ENCODE results near the gene MYO7B.

MYO7B gene

DNA sequence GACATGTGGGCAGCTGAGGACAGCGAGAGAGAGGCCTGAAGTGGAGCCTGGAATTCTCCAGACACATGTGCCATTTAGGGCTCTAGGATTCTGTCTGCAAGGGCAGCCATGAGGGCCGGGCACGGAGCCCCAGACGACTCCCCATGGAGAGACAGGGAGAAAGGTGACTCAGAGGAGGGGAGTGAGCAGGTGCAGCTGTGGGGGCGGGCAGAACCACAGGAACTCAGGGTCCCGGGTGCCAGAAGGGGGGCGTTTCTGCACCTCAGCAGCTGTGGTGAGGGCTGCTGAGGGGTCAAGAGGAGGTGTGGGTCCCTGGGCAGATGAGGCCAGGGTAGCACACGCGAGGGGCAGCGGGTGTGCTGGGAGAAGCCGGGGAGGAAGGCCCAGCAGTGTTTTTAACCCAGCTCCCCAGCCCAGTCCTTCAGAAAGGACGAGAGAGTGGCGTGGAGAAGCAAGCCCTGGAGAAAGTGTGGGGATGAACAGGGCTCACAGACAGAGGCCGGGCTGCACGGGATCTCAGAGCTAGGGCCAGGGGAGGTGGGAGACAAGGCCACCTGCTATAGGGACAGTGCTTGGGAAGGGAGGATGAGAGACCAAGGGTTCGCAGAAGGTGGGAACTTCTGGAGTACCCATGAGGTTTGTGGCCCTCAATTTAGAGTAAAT lies 118.1 kb downstream of the MYO7B start:
- Histone ChIP-seq H3K36me3 (replicated peaks; ENCODE audit: low read depth, low read length) (no peaks in the 10 kb centered on the region), H3K79me2 (ENCODE audit: low read length) (no peaks in the 10 kb centered on the region), H3K27me3 (ENCODE audit: low read depth, low read length) (no peaks in the 10 kb centered on the region), H3K4me1 (ENCODE audit: low read length) (peaks cover 5% of the 10 kb centered on the region), H2AFZ (ENCODE audit: low read depth, low read length) (no peak overlapping the region), H3K9ac (ENCODE audit: low read length) (no peak overlapping the region), H4K20me1 (ENCODE audit: insufficient read depth, low read length) (no peaks in the 10 kb centered on the region), H3K27ac (ENCODE audit: low read length) (no peak overlapping the region), H3K4me3 (ENCODE audit: low read length) (no peak overlapping the region), H3K4me2 (ENCODE audit: low read length) (no peak overlapping the region), H3K9me3 (ENCODE audit: insufficient read depth, low read length) (no peaks in the 10 kb centered on the region)
- no peak for TF ChIP-seq EZH2phosphoT487 (IDR thresholded peaks at IDR 0.05; ENCODE audit: low read depth)
- TF ChIP-seq, protein P1, sequence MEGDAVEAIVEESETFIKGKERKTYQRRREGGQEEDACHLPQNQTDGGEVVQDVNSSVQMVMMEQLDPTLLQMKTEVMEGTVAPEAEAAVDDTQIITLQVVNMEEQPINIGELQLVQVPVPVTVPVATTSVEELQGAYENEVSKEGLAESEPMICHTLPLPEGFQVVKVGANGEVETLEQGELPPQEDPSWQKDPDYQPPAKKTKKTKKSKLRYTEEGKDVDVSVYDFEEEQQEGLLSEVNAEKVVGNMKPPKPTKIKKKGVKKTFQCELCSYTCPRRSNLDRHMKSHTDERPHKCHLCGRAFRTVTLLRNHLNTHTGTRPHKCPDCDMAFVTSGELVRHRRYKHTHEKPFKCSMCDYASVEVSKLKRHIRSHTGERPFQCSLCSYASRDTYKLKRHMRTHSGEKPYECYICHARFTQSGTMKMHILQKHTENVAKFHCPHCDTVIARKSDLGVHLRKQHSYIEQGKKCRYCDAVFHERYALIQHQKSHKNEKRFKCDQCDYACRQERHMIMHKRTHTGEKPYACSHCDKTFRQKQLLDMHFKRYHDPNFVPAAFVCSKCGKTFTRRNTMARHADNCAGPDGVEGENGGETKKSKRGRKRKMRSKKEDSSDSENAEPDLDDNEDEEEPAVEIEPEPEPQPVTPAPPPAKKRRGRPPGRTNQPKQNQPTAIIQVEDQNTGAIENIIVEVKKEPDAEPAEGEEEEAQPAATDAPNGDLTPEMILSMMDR (IDR thresholded peaks at IDR 0.05; ENCODE audit: low read depth, low read length), result no peak

DNA sequence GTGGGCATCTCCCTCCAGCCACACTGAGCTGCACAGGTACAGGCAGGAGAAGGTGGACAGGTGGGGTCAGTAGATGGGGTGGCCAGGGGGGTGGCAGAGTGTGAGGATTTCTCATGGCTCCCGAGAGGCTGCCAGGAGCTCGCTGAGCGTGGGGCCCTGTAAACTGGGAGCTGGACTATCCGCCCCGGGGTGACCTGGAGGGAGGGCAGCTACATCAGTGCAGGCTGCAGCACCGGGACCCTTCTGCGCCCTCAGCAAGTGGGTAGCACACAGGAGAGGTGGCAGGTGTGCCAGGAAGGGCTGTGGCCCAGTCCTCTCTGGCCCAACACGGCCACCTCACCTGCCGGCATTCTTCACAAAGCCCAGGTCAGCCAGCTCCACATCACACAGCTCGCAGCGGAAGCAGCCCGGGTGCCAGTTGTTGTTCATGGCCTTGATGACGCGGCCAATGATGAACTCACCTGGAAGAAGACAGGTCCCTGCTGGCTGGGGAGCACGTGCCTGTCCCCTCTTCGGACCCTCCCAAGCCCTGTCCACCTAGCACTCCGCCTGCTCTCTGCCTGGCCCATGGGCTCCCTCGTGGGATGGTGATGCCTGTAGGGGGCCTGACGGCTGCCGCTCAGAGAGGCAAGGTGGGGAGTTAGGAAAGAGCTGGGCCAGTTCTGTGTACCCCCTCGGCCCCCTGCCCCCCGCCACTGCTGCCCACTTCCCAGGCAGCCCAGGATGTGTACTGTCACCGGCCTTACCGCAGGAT lies 118.8 kb downstream of the MYO7B start:
- Histone ChIP-seq H3K9me3 (ENCODE audit: insufficient read depth, low read length) (no peaks in the 10 kb centered on the region), H3K9ac (ENCODE audit: low read length) (no peak overlapping the region), H3K36me3 (replicated peaks; ENCODE audit: low read depth, low read length) (no peaks in the 10 kb centered on the region), H3K4me1 (ENCODE audit: low read length) (peaks cover 5% of the 10 kb centered on the region), H3K27me3 (ENCODE audit: low read depth, low read length) (no peaks in the 10 kb centered on the region), H2AFZ (ENCODE audit: low read depth, low read length) (no peak overlapping the region), H3K27ac (ENCODE audit: low read length) (no peak overlapping the region), H3K79me2 (ENCODE audit: low read length) (no peaks in the 10 kb centered on the region), H4K20me1 (ENCODE audit: insufficient read depth, low read length) (no peaks in the 10 kb centered on the region), H3K4me2 (ENCODE audit: low read length) (no peak overlapping the region), H3K4me3 (ENCODE audit: low read length) (no peak overlapping the region)
- TF ChIP-seq, protein P1 (IDR thresholded peaks at IDR 0.05; ENCODE audit: low read depth, low read length), result no peak
- no peak for TF ChIP-seq EZH2phosphoT487 (IDR thresholded peaks at IDR 0.05; ENCODE audit: low read depth)

DNA sequence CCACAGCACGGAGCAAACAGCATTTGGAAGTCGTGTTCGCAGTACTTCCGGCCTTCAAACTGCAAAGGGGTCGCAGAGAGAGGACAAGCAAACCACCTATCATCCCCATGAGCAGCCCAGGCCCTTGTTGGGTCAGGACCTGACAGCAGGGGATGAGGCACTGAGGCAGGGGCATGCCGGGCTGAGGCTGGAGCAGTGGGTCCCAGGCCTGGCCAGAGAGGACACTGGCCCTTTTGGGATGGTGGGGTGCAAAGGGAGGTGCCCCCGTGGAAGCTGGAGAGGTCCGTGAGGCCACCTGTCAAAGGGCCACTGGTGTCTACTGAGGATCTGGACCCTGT lies 119.3 kb downstream of the MYO7B start:
- Histone ChIP-seq H3K4me3 (ENCODE audit: low read length) (no peak overlapping the region), H3K27me3 (ENCODE audit: low read depth, low read length) (no peaks in the 10 kb centered on the region), H3K79me2 (ENCODE audit: low read length) (no peaks in the 10 kb centered on the region), H4K20me1 (ENCODE audit: insufficient read depth, low read length) (no peaks in the 10 kb centered on the region), H2AFZ (ENCODE audit: low read depth, low read length) (no peak overlapping the region), H3K4me2 (ENCODE audit: low read length) (no peak overlapping the region), H3K27ac (ENCODE audit: low read length) (no peak overlapping the region), H3K4me1 (ENCODE audit: low read length) (peaks cover 6% of the 10 kb centered on the region), H3K36me3 (replicated peaks; ENCODE audit: low read depth, low read length) (no peaks in the 10 kb centered on the region), H3K9me3 (ENCODE audit: insufficient read depth, low read length) (no peaks in the 10 kb centered on the region), H3K9ac (ENCODE audit: low read length) (no peak overlapping the region)
- TF ChIP-seq, protein P1 (IDR thresholded peaks at IDR 0.05; ENCODE audit: low read depth, low read length), result no peak
- no peak for TF ChIP-seq EZH2phosphoT487 (IDR thresholded peaks at IDR 0.05; ENCODE audit: low read depth)

DNA sequence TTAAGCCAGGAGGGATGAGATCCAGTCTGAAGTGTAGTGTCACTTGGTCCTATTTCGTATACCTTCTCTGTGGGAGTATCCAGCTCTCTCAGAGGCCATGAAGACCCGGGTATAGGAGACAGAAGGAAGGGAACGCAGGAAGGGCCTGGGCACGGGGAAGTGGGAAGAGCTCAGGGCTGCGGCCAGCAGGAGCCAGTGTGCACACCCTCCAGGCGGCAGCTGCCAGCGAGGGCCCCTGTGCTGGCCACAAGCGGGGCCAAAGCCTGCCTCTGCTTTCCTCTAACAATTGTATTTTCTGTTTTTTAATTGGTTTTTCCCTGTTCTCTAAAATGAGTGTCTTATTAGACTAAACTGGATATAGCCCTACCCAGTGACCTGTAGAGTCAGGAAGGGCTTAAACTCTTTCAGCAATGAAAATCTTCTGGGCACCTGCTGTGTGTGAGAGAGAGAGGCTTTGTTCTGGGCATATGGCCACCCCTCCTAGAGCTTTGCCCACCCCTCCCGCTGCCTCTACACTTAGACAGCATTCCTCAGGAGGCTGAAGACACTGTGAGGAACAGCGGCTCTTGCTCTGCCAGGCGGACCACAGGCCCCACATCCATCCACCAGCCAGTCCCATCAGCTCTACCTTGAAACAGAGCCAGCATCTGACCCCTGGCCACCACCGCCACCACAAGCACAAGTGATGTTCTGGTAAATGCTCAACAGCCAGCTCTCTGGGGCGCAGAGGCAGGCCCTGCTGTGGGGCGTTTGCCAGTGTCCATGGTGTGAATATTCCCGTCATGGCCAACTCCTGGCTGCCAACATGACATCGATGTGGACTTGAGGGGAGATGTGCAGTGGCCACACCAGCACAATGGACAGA lies 120.0 kb downstream of the MYO7B start:
- TF ChIP-seq EZH2phosphoT487 (IDR thresholded peaks at IDR 0.05; ENCODE audit: low read depth), result no peak
- TF ChIP-seq, protein P1 (IDR thresholded peaks at IDR 0.05; ENCODE audit: low read depth, low read length), result no peak
- Histone ChIP-seq H3K79me2 (ENCODE audit: low read length) (no peaks in the 10 kb centered on the region), H3K27me3 (ENCODE audit: low read depth, low read length) (no peaks in the 10 kb centered on the region), H3K27ac (ENCODE audit: low read length) (no peak overlapping the region), H3K9me3 (ENCODE audit: insufficient read depth, low read length) (no peaks in the 10 kb centered on the region), H3K36me3 (replicated peaks; ENCODE audit: low read depth, low read length) (no peaks in the 10 kb centered on the region), H3K4me3 (ENCODE audit: low read length) (no peak overlapping the region), H3K4me2 (ENCODE audit: low read length) (no peak overlapping the region), H3K4me1 (ENCODE audit: low read length) (peaks cover 10% of the 10 kb centered on the region), H4K20me1 (ENCODE audit: insufficient read depth, low read length) (no peaks in the 10 kb centered on the region), H3K9ac (ENCODE audit: low read length) (no peak overlapping the region), H2AFZ (ENCODE audit: low read depth, low read length) (no peak overlapping the region)

Data from OCI-LY3 (cell line).